PC-3 (cell line): ENCODE measurements around the gene SNX9.
"Not testable (repeated sequence)": the region's sequence is repeated elsewhere in the genome, so short reads cannot be mapped to it uniquely, and the experiment has no call there.

ENCODE experiments used
- EZH2 ChIP-seq: fragments of 300-600 bp; sonication (generic); IDR thresholded peaks from one replicate; pipeline ENCODE4 v1.6.1; 2017; ENCODE audit warnings: antibody characterized with exemption, mild to moderate bottlenecking, low read length; ENCODE audit not compliant: unreplicated experiment
- TF ChIP-seq, protein P1 (sequence below): fragments of 300-600 bp; sonication (generic); conservative IDR thresholded peaks from 2 replicates; pipeline ENCODE4 v1.5.1; 2017; ENCODE audit warnings: antibody characterized with exemption, low read depth, mild to moderate bottlenecking, low read length

DNA sequence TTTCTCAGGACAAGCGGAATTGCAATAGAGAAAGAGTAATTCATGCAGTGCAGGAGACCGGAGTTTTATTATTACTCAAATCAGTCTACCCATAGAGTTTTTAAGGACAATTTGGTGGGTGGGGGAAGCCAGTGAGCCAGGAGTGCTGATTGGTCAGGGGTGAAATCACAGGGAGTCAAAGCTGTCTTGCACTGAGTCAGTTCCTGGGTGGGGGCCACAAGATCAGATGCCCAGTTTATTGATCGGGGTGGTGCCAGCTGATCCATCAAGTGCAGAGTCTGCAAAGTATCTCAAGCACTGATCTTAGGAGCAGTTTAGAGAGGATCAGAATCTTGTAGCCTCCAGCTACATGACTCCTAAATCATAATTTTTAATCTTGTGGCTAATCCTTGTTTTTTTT lies 21.1 kb downstream of the SNX9 start:
- TF ChIP-seq, protein P1, sequence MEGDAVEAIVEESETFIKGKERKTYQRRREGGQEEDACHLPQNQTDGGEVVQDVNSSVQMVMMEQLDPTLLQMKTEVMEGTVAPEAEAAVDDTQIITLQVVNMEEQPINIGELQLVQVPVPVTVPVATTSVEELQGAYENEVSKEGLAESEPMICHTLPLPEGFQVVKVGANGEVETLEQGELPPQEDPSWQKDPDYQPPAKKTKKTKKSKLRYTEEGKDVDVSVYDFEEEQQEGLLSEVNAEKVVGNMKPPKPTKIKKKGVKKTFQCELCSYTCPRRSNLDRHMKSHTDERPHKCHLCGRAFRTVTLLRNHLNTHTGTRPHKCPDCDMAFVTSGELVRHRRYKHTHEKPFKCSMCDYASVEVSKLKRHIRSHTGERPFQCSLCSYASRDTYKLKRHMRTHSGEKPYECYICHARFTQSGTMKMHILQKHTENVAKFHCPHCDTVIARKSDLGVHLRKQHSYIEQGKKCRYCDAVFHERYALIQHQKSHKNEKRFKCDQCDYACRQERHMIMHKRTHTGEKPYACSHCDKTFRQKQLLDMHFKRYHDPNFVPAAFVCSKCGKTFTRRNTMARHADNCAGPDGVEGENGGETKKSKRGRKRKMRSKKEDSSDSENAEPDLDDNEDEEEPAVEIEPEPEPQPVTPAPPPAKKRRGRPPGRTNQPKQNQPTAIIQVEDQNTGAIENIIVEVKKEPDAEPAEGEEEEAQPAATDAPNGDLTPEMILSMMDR = not testable (repeated sequence)
- not testable (repeated sequence) for TF ChIP-seq EZH2
